ENCODE results near the gene ZCCHC17.
"Not testable (repeated sequence)": the region's sequence is repeated elsewhere in the genome, so short reads cannot be mapped to it uniquely, and the experiment has no call there.

DNA sequence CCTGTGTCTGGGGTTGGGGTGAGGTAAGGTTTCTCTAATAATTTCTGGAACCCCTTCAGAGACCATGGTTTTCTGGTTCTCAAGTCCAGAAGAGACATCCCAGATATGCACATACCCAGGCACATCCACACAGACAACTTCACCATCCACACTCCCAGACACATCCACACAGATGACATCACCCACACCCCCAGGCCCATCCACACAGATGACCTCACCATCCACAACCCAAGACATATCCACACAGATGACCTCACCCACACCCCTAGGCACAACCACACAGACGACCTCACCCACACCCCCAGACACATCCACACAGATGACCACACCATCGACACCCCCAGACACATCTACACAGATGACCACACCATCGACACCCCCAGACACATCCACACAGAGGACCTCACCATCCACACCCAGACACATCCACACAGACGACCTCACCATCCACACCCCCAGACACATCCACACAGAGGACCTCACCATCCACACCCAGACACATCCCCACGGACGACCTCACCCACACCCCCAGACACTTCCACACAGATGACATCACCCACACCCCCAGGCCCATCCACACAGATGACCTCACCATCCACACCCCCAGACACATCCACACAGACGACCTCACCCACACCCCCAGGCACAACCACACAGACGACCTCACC lies 89.9 kb downstream of the ZCCHC17 start:
- TF ChIP-seq, protein P1, sequence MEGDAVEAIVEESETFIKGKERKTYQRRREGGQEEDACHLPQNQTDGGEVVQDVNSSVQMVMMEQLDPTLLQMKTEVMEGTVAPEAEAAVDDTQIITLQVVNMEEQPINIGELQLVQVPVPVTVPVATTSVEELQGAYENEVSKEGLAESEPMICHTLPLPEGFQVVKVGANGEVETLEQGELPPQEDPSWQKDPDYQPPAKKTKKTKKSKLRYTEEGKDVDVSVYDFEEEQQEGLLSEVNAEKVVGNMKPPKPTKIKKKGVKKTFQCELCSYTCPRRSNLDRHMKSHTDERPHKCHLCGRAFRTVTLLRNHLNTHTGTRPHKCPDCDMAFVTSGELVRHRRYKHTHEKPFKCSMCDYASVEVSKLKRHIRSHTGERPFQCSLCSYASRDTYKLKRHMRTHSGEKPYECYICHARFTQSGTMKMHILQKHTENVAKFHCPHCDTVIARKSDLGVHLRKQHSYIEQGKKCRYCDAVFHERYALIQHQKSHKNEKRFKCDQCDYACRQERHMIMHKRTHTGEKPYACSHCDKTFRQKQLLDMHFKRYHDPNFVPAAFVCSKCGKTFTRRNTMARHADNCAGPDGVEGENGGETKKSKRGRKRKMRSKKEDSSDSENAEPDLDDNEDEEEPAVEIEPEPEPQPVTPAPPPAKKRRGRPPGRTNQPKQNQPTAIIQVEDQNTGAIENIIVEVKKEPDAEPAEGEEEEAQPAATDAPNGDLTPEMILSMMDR (IDR thresholded peaks at IDR 0.05; ENCODE audit: low read depth, low read length): not testable (repeated sequence)
- not testable (repeated sequence) for TF ChIP-seq EZH2phosphoT487 (IDR thresholded peaks at IDR 0.05; ENCODE audit: low read depth)
